ENCODE data around the gene NDUFAF2. TPM values are rescaled to one million over a fixed set of nuclear protein-coding genes. Genes with fewer than 3 reads are reported as not detected.

The NDUFAF2 gene
- polyA plus RNA-seq, 3 donors from 2014 or later = 15.7 to 23.2 (median 20.4) TPM

GRCh38 chr5:61044545-61044944, 99.5 kb downstream of the NDUFAF2 start:
- DNase-seq = no peak
- peaks cover 0 to 6% (median 0%) of the 10 kb centered on the region in 6 donors for H3K9me3 Mint-ChIP-seq
- no peaks in the 10 kb centered on the region for H3K4me1 Mint-ChIP-seq
- H3K36me3 Mint-ChIP-seq = peaks cover 0 to 4% (median 0%) of the 10 kb centered on the region in 3 donors
- H3K4me3 Mint-ChIP-seq = no peak overlapping the region
- no peak overlapping the region for H3K27ac Mint-ChIP-seq
- peaks cover 4 to 7% (median 5%) of the 10 kb centered on the region in 3 donors for H3K27me3 Mint-ChIP-seq (ENCODE audit: low read depth in 3 of 3)

DNA sequence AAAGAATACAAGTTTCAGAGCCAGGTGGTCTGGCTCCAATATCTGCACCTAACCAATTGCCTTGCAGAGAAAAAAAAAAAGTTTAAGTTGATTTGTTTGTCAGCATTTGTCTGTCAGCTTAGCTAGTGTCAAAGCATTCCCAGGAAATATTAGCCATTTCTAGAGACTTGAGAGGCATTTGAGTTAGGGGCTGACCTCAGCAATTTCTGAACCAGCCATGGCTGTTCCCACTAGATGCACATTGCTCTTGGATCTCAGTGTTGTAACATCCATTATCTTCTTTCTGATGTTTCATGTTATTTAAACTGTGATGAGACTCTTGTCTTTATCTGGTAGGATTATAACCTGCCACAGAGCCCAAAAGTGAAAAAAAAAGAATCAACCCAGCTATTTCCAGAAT, 102.3 kb downstream of the NDUFAF2 start:
- Mint-ChIP-seq H3K4me3 (no peak overlapping the region), H3K9me3 (peaks cover 0 to 6% (median 0%) of the 10 kb centered on the region in 6 donors), H3K27me3 (ENCODE audit: low read depth in 3 of 3) (peaks cover 4 to 7% (median 5%) of the 10 kb centered on the region in 3 donors), H3K36me3 (peaks cover 0 to 4% (median 0%) of the 10 kb centered on the region in 3 donors), H3K4me1 (no peaks in the 10 kb centered on the region), H3K27ac (no peak overlapping the region)
- no peak for DNase-seq

GRCh38 chr5:61048534-61048933, 103.5 kb downstream of the NDUFAF2 start:
- peaks cover 4 to 7% (median 5%) of the 10 kb centered on the region in 3 donors for H3K27me3 Mint-ChIP-seq (ENCODE audit: low read depth in 3 of 3)
- H3K4me1 Mint-ChIP-seq = no peaks in the 10 kb centered on the region
- no peak for DNase-seq
- H3K27ac Mint-ChIP-seq = no peak overlapping the region
- peaks cover 0 to 4% (median 0%) of the 10 kb centered on the region in 3 donors for H3K36me3 Mint-ChIP-seq
- peaks cover 0 to 6% (median 0%) of the 10 kb centered on the region in 6 donors for H3K9me3 Mint-ChIP-seq
- no peak overlapping the region for H3K4me3 Mint-ChIP-seq

GRCh38 chr5:61050292-61050691, 105.3 kb downstream of the NDUFAF2 start:
- no peak overlapping the region for H3K4me3 Mint-ChIP-seq
- peaks cover 0 to 4% (median 0%) of the 10 kb centered on the region in 3 donors for H3K36me3 Mint-ChIP-seq
- no peaks in the 10 kb centered on the region for H3K4me1 Mint-ChIP-seq
- no peak for DNase-seq
- peaks cover 0 to 6% (median 0%) of the 10 kb centered on the region in 6 donors for H3K9me3 Mint-ChIP-seq
- no peak overlapping the region for H3K27ac Mint-ChIP-seq
- H3K27me3 Mint-ChIP-seq (ENCODE audit: low read depth in 3 of 3) = peaks cover 4 to 6% (median 5%) of the 10 kb centered on the region in 3 donors

GRCh38 chr5:61051267-61051666, 106.3 kb downstream of the NDUFAF2 start:
- Mint-ChIP-seq H3K36me3 (no peaks in the 10 kb centered on the region), H3K4me1 (no peaks in the 10 kb centered on the region), H3K9me3 (no peaks in the 10 kb centered on the region), H3K27me3 (ENCODE audit: low read depth in 3 of 3) (no peaks in the 10 kb centered on the region), H3K27ac (no peak overlapping the region), H3K4me3 (no peak overlapping the region)
- no peak for DNase-seq

- H3K4me3 Mint-ChIP-seq = no peak overlapping the region
- H3K4me1 Mint-ChIP-seq = no peaks in the 10 kb centered on the region
- no peak overlapping the region for H3K27ac Mint-ChIP-seq
- no peak for DNase-seq
- H3K36me3 Mint-ChIP-seq = no peaks in the 10 kb centered on the region
- no peaks in the 10 kb centered on the region for H3K27me3 Mint-ChIP-seq (ENCODE audit: low read depth in 3 of 3)
- no peaks in the 10 kb centered on the region for H3K9me3 Mint-ChIP-seq
Measured at GRCh38 chr5:61052882-61053281, 107.9 kb downstream of the NDUFAF2 start.

GRCh38 chr5:61053937-61054336, 108.9 kb downstream of the NDUFAF2 start:
- Mint-ChIP-seq H3K4me3 (no peak overlapping the region), H3K4me1 (no peaks in the 10 kb centered on the region), H3K27me3 (ENCODE audit: low read depth in 3 of 3) (no peaks in the 10 kb centered on the region), H3K9me3 (no peaks in the 10 kb centered on the region), H3K36me3 (no peaks in the 10 kb centered on the region), H3K27ac (no peak overlapping the region)
- no peak for DNase-seq

- H3K27me3 Mint-ChIP-seq (ENCODE audit: low read depth in 3 of 3) = no peaks in the 10 kb centered on the region
- DNase-seq = peak in 2 of 3 donors; percentile 16 to 27
Measured at GRCh38 chr5:61055434-61056006, 110.5 kb downstream of the NDUFAF2 start.

DNA sequence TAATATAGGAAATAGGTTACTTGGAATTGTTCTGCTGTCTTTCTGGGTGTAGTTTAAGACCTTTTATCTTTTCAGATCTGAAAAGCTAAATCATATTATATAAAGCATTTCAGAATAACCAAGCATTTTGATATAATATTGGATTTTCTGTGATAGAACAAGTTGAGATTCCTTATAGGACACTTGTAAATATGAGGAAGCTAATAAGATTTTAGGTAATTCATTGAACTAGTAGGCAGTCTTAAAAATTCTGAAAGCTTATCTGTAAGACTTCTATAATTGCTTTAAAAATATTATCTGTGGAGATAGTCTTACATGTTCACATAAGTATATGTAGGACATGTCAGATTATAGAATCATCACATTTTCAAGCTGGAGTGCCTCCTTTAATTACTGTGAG, 114.5 kb downstream of the NDUFAF2 start:
- DNase-seq = no peak
- H3K36me3 Mint-ChIP-seq = peaks cover 6 to 9% (median 7%) of the 10 kb centered on the region in 3 donors
- peaks cover 4 to 22% (median 11%) of the 10 kb centered on the region in 6 donors for H3K9me3 Mint-ChIP-seq
- H3K27me3 Mint-ChIP-seq (ENCODE audit: low read depth in 3 of 3) = peaks cover 0 to 2% (median 0%) of the 10 kb centered on the region in 3 donors
- no peak overlapping the region for H3K4me3 Mint-ChIP-seq
- H3K4me1 Mint-ChIP-seq = no peaks in the 10 kb centered on the region
- H3K27ac Mint-ChIP-seq = no peak overlapping the region

More at GRCh38 chr5:61055434-61056006, 110.5 kb downstream of the NDUFAF2 start:
- no peaks in the 10 kb centered on the region for H3K4me1 Mint-ChIP-seq
- no peak overlapping the region for H3K27ac Mint-ChIP-seq
- no peaks in the 10 kb centered on the region for H3K36me3 Mint-ChIP-seq
- no peak overlapping the region for H3K4me3 Mint-ChIP-seq
- no peaks in the 10 kb centered on the region for H3K9me3 Mint-ChIP-seq

- peak overlapping the region in 3 of 6 donors; percentile 22 to 51 (median 31) for H3K27ac Mint-ChIP-seq
- peaks cover 4 to 20% of the 10 kb centered on the region in 2 donors for H3K4me1 Mint-ChIP-seq
- DNase-seq = peak in 2 of 3 donors; percentile 4 to 19
- H3K27me3 Mint-ChIP-seq (ENCODE audit: low read depth in 3 of 3) = no peaks in the 10 kb centered on the region
- peaks cover 0 to 3% (median 0%) of the 10 kb centered on the region in 3 donors for H3K36me3 Mint-ChIP-seq
- H3K4me3 Mint-ChIP-seq = no peak overlapping the region
- peaks cover 0 to 5% (median 0%) of the 10 kb centered on the region in 6 donors for H3K9me3 Mint-ChIP-seq
Measured at GRCh38 chr5:61069150-61069549, 124.1 kb downstream of the NDUFAF2 start.

DNA sequence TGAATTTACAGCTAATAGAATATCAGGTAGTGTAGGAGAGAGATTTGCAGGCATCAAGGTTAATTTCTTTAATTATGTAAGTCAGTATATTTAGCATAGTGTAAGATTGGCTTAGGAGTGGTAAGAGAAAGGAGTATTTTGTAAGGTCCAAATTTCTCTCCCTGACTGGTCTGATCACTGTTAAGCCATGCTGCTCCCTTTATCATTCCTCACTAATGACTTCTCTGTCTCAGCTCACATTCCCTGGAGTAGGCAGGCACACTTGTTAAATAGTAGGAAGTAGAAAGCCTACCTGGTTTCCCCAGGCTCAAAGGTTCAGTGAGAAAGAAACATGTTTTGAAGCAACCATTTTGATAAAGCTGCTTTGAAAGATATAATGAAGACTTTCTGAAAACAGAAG, 126.5 kb downstream of the NDUFAF2 start:
- no peaks in the 10 kb centered on the region for H3K27me3 Mint-ChIP-seq (ENCODE audit: low read depth in 3 of 3)
- DNase-seq = no peak
- no peak overlapping the region for H3K27ac Mint-ChIP-seq
- peaks cover 4 to 20% of the 10 kb centered on the region in 2 donors for H3K4me1 Mint-ChIP-seq
- peaks cover 0 to 3% (median 0%) of the 10 kb centered on the region in 6 donors for H3K9me3 Mint-ChIP-seq
- peaks cover 0 to 4% (median 3%) of the 10 kb centered on the region in 3 donors for H3K36me3 Mint-ChIP-seq
- H3K4me3 Mint-ChIP-seq = no peak overlapping the region

DNA sequence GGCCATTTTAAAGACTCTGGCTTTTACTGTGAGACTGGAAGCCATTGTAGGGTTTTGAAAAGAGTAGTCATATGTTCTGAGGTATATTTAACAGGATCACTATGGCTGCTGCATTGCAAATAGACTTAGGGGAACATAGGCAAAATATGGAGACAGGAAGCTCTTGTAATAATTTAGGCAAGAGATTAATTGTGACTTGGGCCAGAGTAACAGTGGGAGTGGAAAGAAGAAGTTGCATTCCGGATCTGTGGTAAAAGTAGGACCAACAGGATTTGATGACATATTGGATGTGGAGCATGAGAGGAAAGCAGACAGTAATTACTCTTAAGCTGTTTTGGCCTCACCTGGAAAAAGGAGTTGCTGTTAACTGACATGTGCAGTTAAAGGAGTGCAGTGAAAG, 131.6 kb downstream of the NDUFAF2 start:
- Mint-ChIP-seq H3K27ac (no peak overlapping the region), H3K4me1 (no peaks in the 10 kb centered on the region), H3K36me3 (peaks cover 3 to 4% (median 4%) of the 10 kb centered on the region in 3 donors), H3K4me3 (no peak overlapping the region), H3K9me3 (no peaks in the 10 kb centered on the region), H3K27me3 (ENCODE audit: low read depth in 3 of 3) (no peaks in the 10 kb centered on the region)
- no peak for DNase-seq

GRCh38 chr5:61081741-61082140, 136.7 kb downstream of the NDUFAF2 start:
- Mint-ChIP-seq H3K4me3 (no peak overlapping the region), H3K27me3 (ENCODE audit: low read depth in 3 of 3) (no peaks in the 10 kb centered on the region), H3K36me3 (peaks cover 17 to 39% (median 17%) of the 10 kb centered on the region in 3 donors), H3K9me3 (peaks cover 0 to 8% (median 0%) of the 10 kb centered on the region in 6 donors), H3K4me1 (no peaks in the 10 kb centered on the region), H3K27ac (no peak overlapping the region)
- DNase-seq = no peak

DNA sequence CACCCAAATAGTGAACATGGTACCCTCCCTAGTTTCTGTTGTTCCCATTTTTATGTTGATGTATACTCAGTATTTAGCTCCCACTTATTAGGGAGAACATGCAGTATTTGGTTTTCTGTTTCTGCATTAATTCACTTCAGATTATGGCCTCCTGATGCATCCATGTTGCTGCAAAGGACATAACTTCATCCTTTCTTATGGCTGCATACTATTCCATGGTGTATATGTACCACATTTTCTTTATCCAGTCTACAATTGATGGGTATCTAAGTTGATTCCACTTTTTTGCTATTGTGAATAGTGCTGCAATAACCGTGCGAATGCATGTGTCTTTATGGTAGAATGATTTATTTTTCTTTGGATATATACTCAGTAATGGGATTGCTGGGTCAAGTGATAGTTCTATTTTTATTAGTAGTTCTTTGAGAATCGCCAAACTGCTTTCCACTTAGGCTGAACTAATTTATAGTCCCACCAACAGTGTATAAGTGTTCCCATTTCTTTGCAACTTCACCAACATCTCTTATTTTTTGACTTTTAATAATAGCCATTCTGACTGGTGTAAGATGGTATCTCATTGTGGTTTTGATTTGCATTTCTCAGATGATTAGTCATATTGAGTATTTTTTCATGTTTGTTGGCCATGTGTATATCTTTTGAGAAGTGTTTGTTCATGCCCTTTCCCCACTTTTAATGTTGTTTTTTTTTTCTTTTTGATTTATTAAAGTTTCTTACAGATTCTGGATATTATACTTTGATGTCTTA, 137.7 kb downstream of the NDUFAF2 start:
- H3K27me3 Mint-ChIP-seq (ENCODE audit: low read depth in 3 of 3) = no peaks in the 10 kb centered on the region
- no peak for DNase-seq
- no peaks in the 10 kb centered on the region for H3K4me1 Mint-ChIP-seq
- no peak overlapping the region for H3K27ac Mint-ChIP-seq
- peaks cover 0 to 8% (median 0%) of the 10 kb centered on the region in 6 donors for H3K9me3 Mint-ChIP-seq
- no peak overlapping the region for H3K4me3 Mint-ChIP-seq
- peaks cover 17 to 43% (median 17%) of the 10 kb centered on the region in 3 donors for H3K36me3 Mint-ChIP-seq
